Peyer's patch (tissue), 4 donors: ENCODE results near the gene DAO.

Experiments
- CTCF ChIP-seq, 6 experiments: fragments of 450-650 bp in 4 of 6; fragments of 200-600 bp in 2 of 6; sonication (generic) in 1 of 6; IDR thresholded peaks; one replicate each; pipeline ENCODE4 v1.5.1; 2017 to 2019; ENCODE audit warnings: antibody characterized with exemption in 6 of 6, mild to moderate bottlenecking in 3 of 6, moderate library complexity in 1 of 6
- POLR2A ChIP-seq, 2 donors: fragments of 450-650 bp; IDR thresholded peaks; one replicate each; pipeline ENCODE4 v1.5.1; 2017; ENCODE audit warnings: antibody characterized with exemption in 2 of 2, mild to moderate bottlenecking in 2 of 2, moderate library complexity in 2 of 2

GRCh38 chr12:108930756-108931155 lies 50.9 kb downstream of the DAO start:
- TF ChIP-seq CTCF (IDR thresholded peaks at IDR 0.05) (no peak), POLR2A (IDR thresholded peaks at IDR 0.05) (no peak)
